GM19239 (cell line): ENCODE measurements around the gene ZNF227.
"Not testable (repeated sequence)": the region's sequence is repeated elsewhere in the genome, so short reads cannot be mapped to it uniquely, and the experiment has no call there.

ENCODE experiments used
- DNase-seq: peaks from one replicate; pipeline ENCODE4 v3.0.0; 2011; ENCODE audit warnings: low spot score; ENCODE audit not compliant: insufficient read length
- FAIRE-seq: peaks from 2 replicates; lab custom pipeline; 2011; peaks lifted over from hg19 to GRCh38; lab: Jason Lieb, UNC

ZNF227 gene

DNA sequence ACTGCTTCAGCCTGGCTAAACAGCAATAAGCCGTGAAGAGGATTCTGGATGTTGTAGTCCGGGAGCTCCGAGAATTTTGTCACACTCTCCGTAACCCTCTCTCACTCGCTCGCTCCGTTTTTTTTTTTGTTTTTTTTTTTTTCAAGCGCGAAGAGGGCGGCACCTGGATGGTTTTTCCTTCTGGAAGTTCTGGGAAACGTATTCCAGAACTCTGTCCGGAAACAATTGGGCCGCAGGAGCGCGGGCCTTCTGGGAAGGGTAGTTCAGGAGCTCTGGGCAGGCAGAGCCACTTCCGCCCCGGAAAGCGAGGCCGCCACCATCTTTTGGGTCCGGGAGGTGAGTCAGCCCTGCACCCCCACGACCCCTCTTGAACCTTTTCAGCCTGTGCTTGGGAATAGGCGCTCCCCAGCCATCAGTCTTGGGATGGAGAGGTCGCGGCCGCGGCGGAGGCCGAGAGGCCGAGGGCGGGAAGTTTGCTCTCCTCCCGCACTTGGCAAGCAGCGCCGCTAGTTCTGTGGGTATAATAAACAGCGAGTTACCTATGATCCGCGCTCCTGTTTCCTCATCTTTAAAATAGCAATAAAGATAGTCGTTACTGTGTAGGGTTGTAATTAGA, at the start of gene ZNF227:
TSS of gene ZNF227 (plus strand) at position 283 of the 616 bp plus-strand sequence. CDS start 5,261 bp downstream, outside the sequence.
- DNase-seq (peak; percentile 43), FAIRE-seq (peak; percentile 96)

DNA sequence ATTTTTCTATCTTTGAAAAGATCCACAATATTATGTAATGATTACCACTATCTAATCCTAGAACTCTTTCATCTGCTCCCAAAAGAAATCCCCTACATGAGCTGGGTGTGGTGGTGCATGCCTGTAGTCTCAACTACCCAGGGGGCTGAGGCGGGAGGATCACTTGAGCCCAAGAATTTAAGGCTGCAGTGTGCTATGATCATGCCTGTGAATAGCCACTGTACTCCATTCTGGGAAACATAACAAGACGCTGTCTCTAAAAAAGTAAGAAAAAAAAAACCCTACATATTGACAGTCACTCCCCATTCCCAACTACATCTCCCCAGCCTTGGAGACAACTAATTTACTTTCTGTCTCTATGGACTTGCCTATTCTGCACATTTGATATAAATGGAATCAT, 48.5 kb upstream of the ZNF227 start:
- no peak for DNase-seq

DNA sequence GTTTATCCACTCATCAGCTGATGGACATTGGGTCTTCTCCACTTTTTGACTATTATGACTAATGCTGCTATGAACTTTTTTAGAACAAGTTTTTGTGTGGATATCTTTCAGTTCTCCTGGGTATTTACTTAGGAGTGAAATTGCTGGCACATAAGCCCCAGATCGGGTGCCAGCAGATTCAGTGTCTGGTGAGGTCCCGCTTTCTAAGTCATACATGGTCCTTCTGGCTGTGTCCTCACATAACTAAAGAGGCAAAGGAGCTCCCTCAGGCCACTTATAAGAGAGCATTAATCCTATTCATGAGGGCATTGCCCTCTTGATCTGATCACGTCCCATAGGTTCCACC, 48.0 kb upstream of the ZNF227 start:
- FAIRE-seq = no peak
- DNase-seq = no peak

More for the DNA sequence above, 48.5 kb upstream of the ZNF227 start:
- no peak for FAIRE-seq

DNA sequence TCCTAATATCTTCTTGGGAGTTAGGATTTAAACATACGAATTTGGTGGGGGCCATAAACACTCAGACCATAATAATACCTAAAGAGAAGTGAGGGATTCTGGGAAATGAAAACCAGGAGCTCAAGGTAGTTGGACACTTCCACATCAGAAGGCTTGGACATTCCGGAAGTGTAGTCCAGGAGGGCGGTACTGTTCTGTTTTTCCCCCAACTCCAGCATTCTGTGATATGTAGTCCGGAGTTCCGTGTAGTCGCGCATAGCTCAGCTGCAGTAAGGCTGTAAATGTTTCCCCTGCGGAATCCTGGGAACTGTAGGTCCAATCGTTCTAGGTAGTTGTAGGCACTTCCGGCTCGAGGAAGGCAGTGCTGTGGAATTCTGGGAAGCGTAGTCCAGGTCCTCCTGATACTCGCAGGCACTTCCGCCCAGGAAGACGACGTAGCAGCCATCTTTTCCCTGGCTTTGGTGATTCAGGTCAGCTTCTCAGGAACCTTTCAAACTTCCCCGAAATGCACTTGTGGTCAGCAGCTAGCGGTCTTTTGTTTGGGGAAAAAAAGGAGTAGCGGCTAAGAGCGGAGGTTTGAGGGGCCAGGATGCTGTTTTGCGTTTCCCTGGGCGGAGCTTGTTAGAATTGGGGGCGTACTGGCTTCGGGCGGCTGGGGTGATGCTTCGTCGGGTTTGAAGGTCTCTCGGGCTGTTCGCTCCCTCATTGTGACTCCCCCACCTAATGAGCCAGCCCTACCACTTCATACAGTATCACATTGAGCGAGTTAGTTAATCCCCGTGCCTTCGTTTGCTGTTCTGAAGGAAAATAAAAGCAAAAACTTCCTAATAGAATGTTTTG, 47.4 kb upstream of the ZNF227 start, which contains the start of gene ZNF226:
TSS of gene ZNF226 (plus strand) at position 428 of the 840 bp plus-strand sequence. CDS start 4,981 bp downstream, outside the sequence.
- DNase-seq (peak; percentile 69), FAIRE-seq (peak; percentile 99)

DNA sequence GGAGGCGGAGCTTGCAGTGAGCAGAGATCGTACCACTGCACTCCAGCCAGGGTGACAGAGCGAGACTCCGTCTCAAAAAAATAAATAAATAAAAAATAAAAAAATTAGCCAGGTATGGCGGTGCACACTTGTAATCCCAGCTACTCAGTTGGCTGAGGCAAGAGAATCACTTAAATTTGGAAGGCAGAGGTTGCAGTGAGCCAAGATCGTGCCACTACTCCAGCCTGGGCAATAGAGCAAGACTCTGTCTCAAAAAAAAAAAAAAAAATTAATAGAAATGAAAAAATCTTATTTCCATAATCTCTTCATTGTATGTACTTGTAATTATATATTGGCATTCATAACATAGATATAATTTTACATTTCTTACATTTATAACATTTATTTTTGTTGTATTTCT, 41.7 kb upstream of the ZNF227 start:
- FAIRE-seq, DNase-seq: not testable (repeated sequence)

DNA sequence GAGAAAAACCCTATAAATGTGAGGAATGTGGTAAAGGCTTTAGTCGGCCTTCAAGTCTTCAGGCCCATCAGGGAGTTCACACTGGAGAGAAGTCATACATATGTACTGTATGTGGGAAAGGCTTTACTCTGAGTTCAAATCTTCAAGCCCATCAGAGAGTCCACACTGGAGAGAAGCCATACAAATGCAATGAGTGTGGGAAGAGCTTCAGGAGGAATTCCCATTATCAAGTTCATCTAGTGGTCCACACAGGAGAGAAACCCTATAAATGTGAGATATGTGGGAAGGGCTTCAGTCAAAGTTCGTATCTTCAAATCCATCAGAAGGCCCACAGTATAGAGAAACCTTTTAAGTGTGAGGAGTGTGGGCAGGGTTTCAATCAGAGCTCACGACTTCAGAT, 35.7 kb upstream of the ZNF227 start:
- DNase-seq (no peak), FAIRE-seq (no peak)

DNA sequence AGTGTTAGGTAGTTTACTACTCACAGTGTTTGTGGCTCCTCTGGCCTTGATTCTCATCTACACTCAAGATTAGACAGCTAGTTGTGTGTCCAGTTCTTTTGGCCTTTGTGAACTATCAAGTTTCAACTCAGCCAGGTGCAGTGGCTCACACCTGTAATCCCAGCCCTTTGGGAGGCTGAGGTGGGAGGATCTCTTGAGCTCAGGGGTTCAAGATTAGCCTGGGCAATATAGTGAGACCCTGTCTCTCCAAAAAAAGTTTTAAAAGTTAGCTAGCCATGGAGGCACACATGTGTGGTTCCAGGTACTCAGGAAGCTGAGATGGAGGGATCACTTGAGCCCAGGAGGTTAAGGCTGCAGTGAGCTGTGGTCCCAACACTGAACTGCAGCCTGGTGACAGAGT, 31.4 kb upstream of the ZNF227 start:
- FAIRE-seq = no peak

DNA sequence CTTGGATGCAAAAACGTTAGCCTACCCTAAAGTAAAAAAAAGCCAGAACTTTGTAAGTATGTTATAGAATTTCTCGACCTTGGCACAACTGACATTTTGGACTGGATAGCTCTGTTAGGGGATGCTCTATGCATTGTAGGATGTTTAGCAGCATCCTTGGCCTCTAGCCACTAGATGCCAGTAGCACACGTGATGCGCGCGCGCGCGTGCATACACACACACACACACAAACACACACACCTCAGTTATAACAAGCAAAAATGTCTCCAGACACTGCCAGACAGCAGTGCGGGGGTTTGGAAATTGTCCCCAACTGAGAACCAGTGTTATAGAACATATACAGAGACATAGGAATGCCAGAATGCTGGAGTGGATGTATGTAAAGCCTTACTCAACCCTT, 30.2 kb upstream of the ZNF227 start:
- FAIRE-seq = no peak

More for the DNA sequence above, 31.4 kb upstream of the ZNF227 start:
- DNase-seq = no peak

DNA sequence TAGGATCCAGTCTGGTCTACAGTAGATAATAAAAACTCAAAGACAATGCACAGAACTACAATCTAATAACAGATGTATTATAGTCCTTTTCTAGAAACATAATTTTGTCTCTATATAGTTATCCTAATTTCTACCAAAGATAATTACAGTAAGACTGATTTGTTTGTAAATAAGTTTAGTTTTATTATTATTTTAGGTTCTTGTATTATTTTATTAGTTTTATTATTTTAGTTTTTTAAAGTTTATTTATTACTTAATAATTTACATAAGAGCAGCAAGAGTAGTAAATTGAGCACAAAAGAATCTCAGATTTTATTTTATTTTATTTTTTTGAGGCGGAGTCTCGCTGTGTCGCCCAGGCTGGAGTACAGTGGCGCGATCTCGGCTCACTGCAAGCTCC, 22.3 kb upstream of the ZNF227 start:
- FAIRE-seq (no peak), DNase-seq (no peak)

More for the DNA sequence above, 30.2 kb upstream of the ZNF227 start:
- DNase-seq = no peak

DNA sequence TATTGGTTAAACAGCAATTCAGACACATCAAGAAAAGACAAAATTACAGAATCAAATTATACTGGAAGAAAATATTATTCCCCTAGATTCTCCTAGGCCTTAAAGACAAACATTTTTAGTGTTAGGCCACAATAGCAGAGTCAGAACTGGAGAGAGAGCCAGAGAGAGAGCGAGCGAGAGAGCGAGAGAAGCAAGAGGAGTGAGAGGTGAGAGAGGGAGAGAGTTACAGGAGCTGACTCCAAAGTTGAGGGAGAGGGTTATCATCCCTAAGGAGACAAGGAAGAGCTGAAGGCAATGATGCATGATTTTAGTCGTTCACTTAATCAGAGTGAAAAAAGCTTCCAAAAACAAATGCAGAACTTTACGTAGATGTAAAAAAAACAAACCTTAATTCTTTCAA, 20.2 kb upstream of the ZNF227 start:
- no peak for DNase-seq
- no peak for FAIRE-seq

DNA sequence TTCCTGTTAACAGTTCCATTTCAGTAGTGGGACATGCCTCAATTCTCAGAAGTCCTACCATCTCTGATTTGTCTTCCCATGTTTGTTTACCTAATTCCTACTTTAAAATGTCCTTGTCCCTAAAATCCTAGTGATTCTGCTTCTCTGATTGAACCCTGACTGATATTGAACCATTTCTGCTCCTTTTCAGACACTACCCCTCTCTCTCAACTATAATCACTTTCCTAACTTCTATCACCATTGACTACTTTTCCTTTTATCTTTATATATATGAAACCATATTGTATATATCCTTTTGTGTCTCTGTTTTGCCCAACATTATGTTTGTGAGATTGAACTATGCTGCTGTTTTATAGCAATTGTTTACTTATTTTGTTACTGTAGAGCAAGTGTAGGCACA, 15.6 kb upstream of the ZNF227 start:
- DNase-seq (no peak), FAIRE-seq (no peak)

DNA sequence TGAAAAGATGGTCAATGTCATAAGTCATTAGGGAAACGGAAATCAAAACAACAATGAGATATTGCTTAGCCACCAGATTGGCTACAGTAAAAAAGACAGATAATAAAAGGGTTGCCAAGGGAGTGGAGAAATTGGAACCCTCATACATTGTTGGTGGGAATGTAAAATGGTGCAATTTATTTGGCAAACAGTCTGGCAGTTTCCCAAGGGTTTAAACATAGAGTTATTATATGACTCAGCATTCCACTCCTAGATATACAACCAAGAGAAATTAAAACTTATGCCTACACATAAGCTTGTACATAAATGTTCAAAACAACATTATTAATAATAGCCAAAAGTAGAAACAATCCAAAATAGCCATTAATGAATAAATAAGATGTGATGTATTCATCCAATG, 9.9 kb upstream of the ZNF227 start:
- no peak for FAIRE-seq
- no peak for DNase-seq

DNA sequence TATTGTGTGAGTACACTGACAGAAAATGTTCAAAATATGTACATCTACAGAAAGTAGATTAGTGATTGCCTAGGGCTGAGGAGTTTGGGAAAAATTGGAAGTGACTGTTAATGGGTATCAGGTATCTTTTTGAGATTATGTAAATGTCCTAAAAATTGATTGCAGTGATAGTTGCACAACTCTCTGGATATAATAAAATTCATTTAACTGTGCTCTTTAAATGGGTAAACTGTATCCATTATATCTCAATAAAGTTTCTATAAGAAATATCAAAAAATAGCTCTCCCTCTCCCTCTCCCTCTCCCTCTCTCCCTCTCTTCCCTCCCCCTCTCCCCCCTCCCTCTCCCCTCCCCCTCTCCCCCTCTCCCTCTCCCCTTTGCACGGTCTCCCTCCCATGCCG, 9.4 kb upstream of the ZNF227 start:
- DNase-seq (no peak), FAIRE-seq (no peak)

DNA sequence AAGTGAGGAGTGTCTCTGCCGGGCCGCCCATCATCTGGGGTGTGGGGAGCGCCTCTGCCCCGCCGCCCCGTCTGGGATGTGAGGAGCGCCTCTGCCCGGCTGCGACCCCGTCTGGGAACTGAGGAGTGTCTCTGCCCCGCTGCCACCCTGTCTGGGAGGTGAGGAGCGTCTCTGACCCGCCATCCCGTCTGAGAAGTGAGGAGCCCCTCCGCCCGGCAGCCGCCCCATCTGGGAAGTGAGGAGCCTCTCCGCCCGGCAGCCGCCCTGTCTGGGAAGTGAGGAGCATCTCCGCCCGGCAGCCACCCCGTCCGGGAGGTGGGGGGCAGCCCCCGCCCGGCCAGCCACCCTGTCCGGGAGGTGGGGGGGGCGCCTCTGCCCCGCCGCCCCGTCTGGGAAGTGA, 8.5 kb upstream of the ZNF227 start:
- FAIRE-seq, DNase-seq: not testable (repeated sequence)

DNA sequence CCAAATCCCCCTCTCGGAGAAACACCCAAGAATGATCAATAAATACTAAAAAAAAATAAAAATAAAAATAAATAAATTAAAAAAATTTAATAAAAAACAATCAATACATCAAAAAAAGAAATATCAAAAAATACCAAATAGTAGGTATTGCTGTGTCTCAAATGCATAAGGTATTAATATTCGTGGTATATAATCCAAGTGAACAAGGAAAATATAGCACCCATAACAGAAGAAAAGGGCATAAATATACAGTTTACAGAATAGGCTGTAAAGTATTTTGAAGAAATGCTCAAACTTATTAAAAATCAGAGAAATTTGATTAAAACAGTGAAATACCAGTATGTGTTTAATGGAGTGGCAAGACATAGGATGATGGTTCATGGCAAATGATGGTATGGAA, 7.6 kb upstream of the ZNF227 start:
- FAIRE-seq = no peak
- DNase-seq = no peak

DNA sequence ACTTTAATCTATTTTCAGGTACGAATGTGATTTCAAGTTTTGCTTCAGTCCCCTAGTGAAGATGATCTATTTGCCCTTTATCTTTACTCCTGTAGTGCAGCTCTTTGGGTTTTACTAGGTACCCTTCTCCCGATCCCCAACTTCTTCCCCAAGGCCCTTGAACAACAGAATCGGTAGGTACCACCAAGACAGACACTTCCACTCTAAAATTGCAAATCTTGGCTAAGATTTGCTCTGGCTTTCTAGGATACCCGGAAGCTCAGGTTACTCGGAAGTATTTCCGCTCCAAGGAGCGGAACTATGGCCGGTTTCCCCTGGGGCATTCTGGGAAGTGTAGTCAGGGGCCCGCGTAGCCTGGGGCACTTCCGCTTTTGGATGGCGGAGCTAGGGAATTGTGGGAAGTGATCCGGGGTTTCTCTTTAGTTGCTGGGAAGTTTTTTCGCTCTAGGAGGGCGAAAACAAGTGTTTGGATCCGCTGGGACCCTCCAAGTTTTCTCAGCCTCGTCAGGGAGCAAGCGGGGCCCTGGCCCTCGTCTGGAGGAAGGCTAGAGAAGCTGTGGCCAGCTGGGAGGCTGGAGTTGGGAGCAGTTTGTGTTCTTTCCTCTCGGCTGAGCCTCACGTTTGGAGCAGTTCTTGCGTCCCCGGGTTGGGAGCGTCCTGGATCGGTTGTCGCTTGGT, 5.1 kb upstream of the ZNF227 start:
- DNase-seq (peak; percentile 70), FAIRE-seq (peak; percentile 96)

DNA sequence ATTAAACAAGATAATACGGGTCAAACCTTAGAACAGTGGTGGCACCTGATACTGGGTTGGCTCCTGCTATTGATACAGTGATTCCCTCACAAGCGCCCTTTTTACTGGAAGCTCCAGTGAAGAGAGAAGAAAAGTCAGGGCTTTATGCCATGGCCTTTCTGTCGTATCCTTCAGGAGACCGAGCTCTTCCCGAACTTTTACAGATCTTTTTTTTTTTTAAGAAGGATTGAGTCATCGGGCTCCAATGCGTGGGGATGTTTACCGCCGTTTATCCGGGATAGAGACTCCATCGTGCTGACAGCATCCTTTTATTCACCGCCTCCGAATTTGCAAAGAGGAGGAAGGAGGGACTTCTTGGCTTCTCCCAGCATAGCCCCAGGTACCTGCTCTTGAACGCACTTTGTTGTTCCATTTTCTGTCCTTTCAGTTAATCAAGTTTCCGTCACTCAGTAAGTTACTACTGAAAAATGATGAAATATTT, 574 bp downstream of the ZNF227 start:
- DNase-seq (no peak), FAIRE-seq (peak; percentile 79)

DNA sequence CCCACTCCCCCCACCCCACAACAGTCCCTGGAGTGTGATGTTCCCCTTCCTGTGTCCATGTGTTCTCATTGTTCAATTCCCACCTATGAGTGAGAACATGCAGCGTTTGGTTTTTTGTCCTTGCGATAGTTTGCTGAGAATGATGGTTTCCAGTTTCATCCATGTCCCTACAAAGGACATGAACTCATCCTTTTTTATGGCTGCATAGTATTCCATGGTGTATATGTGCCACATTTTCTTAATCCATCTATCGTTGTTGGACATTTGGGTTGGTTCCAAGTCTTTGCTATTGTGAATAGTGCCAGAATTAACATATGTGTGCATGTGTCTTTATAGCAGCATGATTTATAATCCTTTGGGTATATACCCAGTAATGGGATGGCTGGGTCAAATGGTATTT, 7.6 kb downstream of the ZNF227 start:
- not testable (repeated sequence) for FAIRE-seq, DNase-seq

DNA sequence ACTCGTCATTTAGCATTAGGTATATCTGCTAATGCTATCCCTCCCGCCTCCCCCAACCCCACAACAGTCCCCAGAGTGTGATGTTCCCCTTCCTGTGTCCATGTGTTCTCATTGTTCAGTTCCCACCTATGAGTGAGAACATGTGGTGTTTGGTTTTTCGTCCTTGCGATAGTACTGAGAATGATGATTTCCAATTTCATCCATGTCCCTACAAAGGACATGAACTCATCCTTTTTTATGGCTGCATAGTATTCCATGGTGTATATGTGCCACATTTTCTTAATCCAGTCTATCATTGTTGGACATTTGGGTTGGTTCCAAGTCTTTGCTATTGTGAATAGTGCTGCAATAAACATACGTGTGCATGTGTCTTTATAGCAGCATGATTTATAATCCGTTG, 8.4 kb downstream of the ZNF227 start:
- not testable (repeated sequence) for FAIRE-seq

DNA sequence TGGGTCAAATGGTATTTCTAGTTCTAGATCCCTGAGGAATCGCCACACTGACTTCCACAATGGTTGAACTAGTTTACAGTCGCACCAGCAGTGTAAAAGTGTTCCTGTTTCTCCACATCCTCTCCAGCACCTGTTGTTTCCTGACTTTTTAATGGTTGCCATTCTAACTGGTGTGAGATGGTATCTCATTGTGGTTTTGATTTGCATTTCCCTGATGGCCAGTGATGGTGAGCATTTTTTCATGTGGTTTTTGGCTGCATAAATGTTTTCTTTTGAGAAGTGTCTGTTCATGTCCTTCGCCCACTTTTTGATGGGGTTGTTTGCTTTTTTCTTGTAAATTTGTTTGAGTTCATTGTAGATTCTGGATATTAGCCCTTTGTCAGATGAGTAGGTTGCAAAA, 9.0 kb downstream of the ZNF227 start:
- DNase-seq, FAIRE-seq: not testable (repeated sequence)

More for the DNA sequence above, 8.4 kb downstream of the ZNF227 start:
- DNase-seq = not testable (repeated sequence)

DNA sequence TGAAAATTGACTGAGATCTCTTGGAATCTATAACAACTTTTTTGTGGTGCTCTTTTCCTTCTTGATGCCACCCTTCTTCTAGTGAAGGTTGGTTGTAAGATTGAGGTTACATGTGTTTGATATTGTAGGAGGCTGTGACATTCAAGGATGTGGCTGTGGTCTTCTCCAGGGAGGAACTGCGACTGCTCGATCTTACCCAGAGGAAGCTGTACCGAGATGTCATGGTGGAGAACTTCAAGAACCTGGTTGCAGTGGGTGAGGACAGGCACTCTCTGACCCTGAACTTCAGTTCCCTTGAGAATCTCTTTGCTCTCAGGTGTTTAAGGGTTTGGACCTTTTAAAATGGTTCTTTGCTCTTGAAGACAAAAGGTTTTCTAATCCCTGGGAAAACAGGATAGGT, 16.0 kb downstream of the ZNF227 start:
- DNase-seq = no peak

More for the DNA sequence above, 16.0 kb downstream of the ZNF227 start:
- FAIRE-seq = no peak
